Loucy (cell line): Measurements from ENCODE around the gene RBM23.

Experiments
- H2AFZ ChIP-seq: fragments of 200-600 bp; sonication (generic); 2 replicates; pipeline ENCODE4 v1.6.0; 2016; ENCODE audit warnings: antibody characterized with exemption, mild to moderate bottlenecking, low read length, moderate library complexity
- H3F3A ChIP-seq: fragments of 200-600 bp; 2 replicates; pipeline ENCODE4 v1.6.0; 2016; ENCODE audit warnings: antibody characterized with exemption, low read depth, mild to moderate bottlenecking
- H3K27me3 ChIP-seq: fragments of 200-600 bp; sonication (generic); 2 replicates; pipeline ENCODE4 v1.6.1; 2014; ENCODE audit warnings: low read length, mild to moderate bottlenecking; ENCODE audit not compliant: insufficient read depth, poor library complexity, severe bottlenecking
- H3K36me3 ChIP-seq: fragments of 200-600 bp; sonication (generic); 2 replicates; pipeline ENCODE4 v1.6.1; 2016; ENCODE audit warnings: low read length; ENCODE audit not compliant: insufficient read depth
- H3K4me1 ChIP-seq: fragments of 200-600 bp; sonication (generic); 2 replicates; pipeline ENCODE4 v1.5.1; 2014; ENCODE audit warnings: low read length, mild to moderate bottlenecking; ENCODE audit not compliant: insufficient read depth, poor library complexity, severe bottlenecking
- H3K4me2 ChIP-seq: fragments of 200-600 bp; sonication (generic); 2 replicates; pipeline ENCODE4 v1.6.0; 2014; ENCODE audit warnings: antibody characterized with exemption, low read length, low read depth, mild to moderate bottlenecking; ENCODE audit not compliant: poor library complexity, severe bottlenecking
- H3K4me3 ChIP-seq: fragments of 200-600 bp; sonication (generic); 2 replicates; pipeline ENCODE4 v1.5.1; 2014; ENCODE audit warnings: low read length, mild to moderate bottlenecking, mixed read lengths; ENCODE audit not compliant: poor library complexity, severe bottlenecking
- H3K79me2 ChIP-seq: fragments of 200-600 bp; sonication (generic); 2 replicates; pipeline ENCODE4 v1.6.1; 2014; ENCODE audit warnings: low read length; ENCODE audit not compliant: insufficient read depth
- H3K9ac ChIP-seq: fragments of 200-600 bp; sonication (generic); 2 replicates; pipeline ENCODE4 v1.6.0; 2014; ENCODE audit warnings: mild to moderate bottlenecking, low read depth, low read length, moderate library complexity; ENCODE audit not compliant: poor library complexity, severe bottlenecking
- H3K9me2 ChIP-seq: fragments of 200-600 bp; sonication (generic); replicated peaks from 2 replicates; pipeline ENCODE4 v1.6.1; 2016; ENCODE audit warnings: low read depth, low read length, mixed read lengths
- H3K9me3 ChIP-seq: fragments of 200-600 bp; sonication (generic); 2 replicates; pipeline ENCODE4 v1.6.1; 2014; ENCODE audit warnings: mild to moderate bottlenecking, antibody characterized with exemption, low read length, low read depth; ENCODE audit not compliant: insufficient read depth
- H4K20me1 ChIP-seq: fragments of 200-600 bp; sonication (generic); 2 replicates; pipeline ENCODE4 v1.6.0; 2014; ENCODE audit warnings: antibody characterized with exemption, low read length, mild to moderate bottlenecking; ENCODE audit not compliant: insufficient read depth, poor library complexity, severe bottlenecking
- EZH2phosphoT487 ChIP-seq: fragments of 200-600 bp; IDR thresholded peaks from 2 replicates; pipeline ENCODE4 v1.6.1; 2018; ENCODE audit warnings: antibody characterized with exemption, mild to moderate bottlenecking, moderate library complexity, borderline replicate concordance
- TF ChIP-seq, protein P1 (sequence below): fragments of 200-600 bp; sonication (generic); conservative IDR thresholded peaks from 2 replicates; pipeline ENCODE4 v1.5.1; 2014; ENCODE audit warnings: mild to moderate bottlenecking, antibody characterized with exemption, low read length

Gene RBM23

DNA sequence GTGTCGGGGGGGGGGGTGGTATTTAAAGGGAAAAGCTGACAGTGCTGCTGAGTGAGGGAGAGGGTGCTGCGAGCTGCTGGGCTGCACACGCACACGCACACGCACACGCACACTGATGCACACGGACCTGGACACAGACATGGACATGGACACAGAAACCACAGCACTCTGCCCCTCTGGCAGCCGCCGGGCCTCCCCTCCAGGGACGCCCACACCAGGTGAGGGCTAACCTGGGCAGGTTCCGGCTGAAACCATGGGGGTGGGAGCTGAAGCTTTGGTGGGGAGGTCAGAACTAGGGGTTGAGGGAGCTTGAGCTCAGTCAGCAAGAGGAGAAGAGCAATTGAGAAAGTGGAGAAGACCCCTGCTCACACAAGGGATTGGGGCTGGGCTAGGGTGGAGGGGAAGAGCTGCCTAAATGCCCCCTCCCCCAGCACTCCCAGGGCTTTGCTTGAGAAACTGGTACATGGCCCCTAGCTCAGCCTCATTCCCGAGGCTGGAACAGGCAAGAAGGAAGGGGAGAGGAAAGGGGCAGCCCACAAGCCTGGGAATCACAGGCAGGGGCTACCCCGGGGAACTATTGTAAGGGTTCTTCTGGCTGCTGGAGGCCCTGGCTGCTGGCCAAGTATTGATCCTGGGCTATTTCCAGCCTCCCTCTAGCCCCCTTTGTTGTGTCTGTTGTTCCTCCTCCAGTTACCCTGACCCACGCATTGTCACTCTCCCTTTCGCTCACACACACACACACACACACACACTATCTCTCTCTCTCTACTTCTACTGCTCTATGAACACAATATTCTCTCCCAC lies 35.6 kb downstream of the RBM23 start, which contains the start of gene REM2:
TSS of gene REM2 (plus strand) at position 50 of the 804 bp plus-strand sequence. CDS start at position 116, 66 bp downstream.
- no peak within 1 kb of the TSS for H2AFZ ChIP-seq
- no peak for TF ChIP-seq EZH2phosphoT487
- TF ChIP-seq, protein P1, sequence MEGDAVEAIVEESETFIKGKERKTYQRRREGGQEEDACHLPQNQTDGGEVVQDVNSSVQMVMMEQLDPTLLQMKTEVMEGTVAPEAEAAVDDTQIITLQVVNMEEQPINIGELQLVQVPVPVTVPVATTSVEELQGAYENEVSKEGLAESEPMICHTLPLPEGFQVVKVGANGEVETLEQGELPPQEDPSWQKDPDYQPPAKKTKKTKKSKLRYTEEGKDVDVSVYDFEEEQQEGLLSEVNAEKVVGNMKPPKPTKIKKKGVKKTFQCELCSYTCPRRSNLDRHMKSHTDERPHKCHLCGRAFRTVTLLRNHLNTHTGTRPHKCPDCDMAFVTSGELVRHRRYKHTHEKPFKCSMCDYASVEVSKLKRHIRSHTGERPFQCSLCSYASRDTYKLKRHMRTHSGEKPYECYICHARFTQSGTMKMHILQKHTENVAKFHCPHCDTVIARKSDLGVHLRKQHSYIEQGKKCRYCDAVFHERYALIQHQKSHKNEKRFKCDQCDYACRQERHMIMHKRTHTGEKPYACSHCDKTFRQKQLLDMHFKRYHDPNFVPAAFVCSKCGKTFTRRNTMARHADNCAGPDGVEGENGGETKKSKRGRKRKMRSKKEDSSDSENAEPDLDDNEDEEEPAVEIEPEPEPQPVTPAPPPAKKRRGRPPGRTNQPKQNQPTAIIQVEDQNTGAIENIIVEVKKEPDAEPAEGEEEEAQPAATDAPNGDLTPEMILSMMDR = no peak
- H3K4me2 ChIP-seq = no peak within 1 kb of the TSS

DNA sequence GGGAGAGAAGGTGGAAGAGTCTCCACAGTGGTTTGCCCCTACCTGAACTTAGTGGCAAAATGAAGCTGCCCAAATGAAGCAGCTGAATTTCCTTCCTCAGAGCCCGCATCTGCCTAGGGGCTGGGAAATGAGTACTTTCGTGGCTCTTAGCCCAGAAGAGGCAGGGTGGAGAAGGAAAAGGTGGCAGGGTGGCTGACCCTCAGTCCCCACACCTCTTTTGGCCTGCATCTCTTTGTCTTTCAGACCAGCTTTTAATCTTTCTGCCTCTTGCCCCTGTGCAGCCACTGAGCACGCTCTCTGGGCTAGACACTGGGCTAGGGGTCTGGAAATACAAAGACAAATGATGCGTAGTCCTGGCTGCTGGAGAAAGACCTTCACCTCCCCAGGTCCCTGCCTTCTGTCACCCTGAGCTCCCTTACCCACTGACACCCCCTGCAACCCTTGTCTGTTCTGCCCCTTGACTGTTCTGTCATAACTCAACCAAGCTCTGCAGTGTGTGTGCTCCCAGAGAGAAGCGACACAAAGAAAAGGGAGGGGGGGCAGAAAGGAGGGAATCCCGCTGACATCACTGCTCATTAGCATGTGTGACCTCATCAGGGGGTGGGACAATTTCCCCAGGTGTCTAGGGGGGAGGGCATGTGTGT lies 36.3 kb downstream of the RBM23 start:
- H4K20me1 ChIP-seq = no peaks in the 10 kb centered on the region
- H2AFZ ChIP-seq = no peak overlapping the region
- no peak overlapping the region for H3K4me2 ChIP-seq
- H3K79me2 ChIP-seq = no peaks in the 10 kb centered on the region
- H3K27me3 ChIP-seq = no peaks in the 10 kb centered on the region
- no peaks in the 10 kb centered on the region for H3F3A ChIP-seq
- 0 out of 2 replicates have a peak, but pooled peaks cover under 1% of the 10 kb centered on the region for H3K36me3 ChIP-seq
- H3K9me2 ChIP-seq = no peaks in the 10 kb centered on the region
- H3K9ac ChIP-seq = no peak overlapping the region
- H3K4me1 ChIP-seq = no peaks in the 10 kb centered on the region
- no peak for TF ChIP-seq EZH2phosphoT487
- TF ChIP-seq, protein P1 = no peak
- H3K4me3 ChIP-seq = no peak overlapping the region
- H3K9me3 ChIP-seq = no peaks in the 10 kb centered on the region

More for the DNA sequence above, 35.6 kb downstream of the RBM23 start, which contains the start of gene REM2:
- H3K4me3 ChIP-seq = no peak within 1 kb of the TSS
- no peaks in the 10 kb centered on the region for H3K36me3 ChIP-seq
- H3K79me2 ChIP-seq = no peaks in the 10 kb centered on the region
- no peak within 1 kb of the TSS for H3K9ac ChIP-seq
- no peaks in the 10 kb centered on the region for H4K20me1 ChIP-seq
- no peaks in the 10 kb centered on the region for H3K9me2 ChIP-seq
- no peaks in the 10 kb centered on the region for H3K27me3 ChIP-seq
- H3F3A ChIP-seq = no peaks in the 10 kb centered on the region
- H3K4me1 ChIP-seq = no peaks in the 10 kb centered on the region
- H3K9me3 ChIP-seq = no peaks in the 10 kb centered on the region

DNA sequence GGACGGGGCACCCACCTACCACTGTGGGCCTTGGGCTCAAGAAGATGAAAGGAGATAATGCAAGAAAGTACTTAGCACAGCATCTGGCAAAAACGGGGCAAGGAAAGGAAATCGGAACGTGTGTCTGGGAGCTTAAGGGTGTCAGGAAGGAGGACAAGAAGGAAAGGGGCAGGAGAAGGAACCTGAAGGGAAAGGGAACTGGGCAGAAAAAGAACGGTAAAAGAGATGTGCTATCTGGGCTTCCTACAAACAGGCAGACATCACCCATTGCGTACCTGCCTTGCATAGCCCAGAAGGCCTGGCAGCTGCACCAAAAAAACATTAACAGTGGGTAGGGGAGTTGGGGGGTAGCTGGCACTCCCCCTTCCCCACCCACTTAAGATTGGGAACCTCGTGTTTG lies 36.9 kb downstream of the RBM23 start:
- no peaks in the 10 kb centered on the region for H3K4me1 ChIP-seq
- H3K36me3 ChIP-seq = 0 out of 2 replicates have a peak, but pooled peaks cover 6% of the 10 kb centered on the region
- H3F3A ChIP-seq = no peaks in the 10 kb centered on the region
- TF ChIP-seq, protein P1 = no peak
- no peak for TF ChIP-seq EZH2phosphoT487
- H3K9me2 ChIP-seq = no peaks in the 10 kb centered on the region
- no peaks in the 10 kb centered on the region for H4K20me1 ChIP-seq
- no peak overlapping the region for H3K4me2 ChIP-seq
- no peak overlapping the region for H3K4me3 ChIP-seq
- no peak overlapping the region for H2AFZ ChIP-seq
- H3K79me2 ChIP-seq = no peaks in the 10 kb centered on the region
- no peak overlapping the region for H3K9ac ChIP-seq
- no peaks in the 10 kb centered on the region for H3K27me3 ChIP-seq
- no peaks in the 10 kb centered on the region for H3K9me3 ChIP-seq
